Breast epithelium (tissue), 4 donors: ENCODE data around the gene RBM39. TPM values are rescaled to one million over a fixed set of nuclear protein-coding genes. Genes with fewer than 3 reads are reported as not detected.
"Not testable (repeated sequence)": the region's sequence is repeated elsewhere in the genome, so short reads cannot be mapped to it uniquely, and the experiment has no call there.

Experiments used
- DNase-seq, 2 donors: peaks; one replicate each; pipeline ENCODE4 v3.0.0-alpha.2; 2019; ENCODE audit warnings: low spot score in 2 of 2
- H3K27ac ChIP-seq, 2 donors: fragments of 200-600 bp; sonication (generic) in 1 of 2; one replicate each; pipeline ENCODE4 v1.5.1; 2016 to 2019; ENCODE audit warnings: mild to moderate bottlenecking in 1 of 2
- H3K27me3 ChIP-seq, 2 donors: fragments of 200-600 bp; sonication (generic) in 1 of 2; one replicate each; pipeline versions ENCODE4 v1.5.1 to v1.6.0; 2017 to 2019; ENCODE audit warnings: control low read depth in 1 of 2, mild to moderate bottlenecking in 1 of 2
- H3K36me3 ChIP-seq: fragments of 200-600 bp; one replicate; pipeline ENCODE4 v1.5.1; 2019
- H3K4me1 ChIP-seq, 2 donors: fragments of 200-600 bp; sonication (generic); one replicate each; pipeline ENCODE4 v1.5.1; 2016 to 2019; ENCODE audit warnings: control low read depth in 1 of 2
- H3K4me3 ChIP-seq, 3 donors: fragments of 200-600 bp; sonication (generic); 1 replicate in 2 of 3; 2 replicates in 1 of 3; pipeline ENCODE4 v1.5.1; 2016 to 2019; ENCODE audit warnings: mild to moderate bottlenecking in 3 of 3, moderate library complexity in 2 of 3
- H3K9me3 ChIP-seq, 2 donors: fragments of 200-600 bp; sonication (generic) in 1 of 2; one replicate each; pipeline ENCODE4 v1.5.1; 2016 to 2019; ENCODE audit warnings: control low read depth in 1 of 2
- CTCF ChIP-seq, 3 donors: fragments of 450-650 bp; IDR thresholded peaks; one replicate each; pipeline ENCODE4 v1.5.1; 2016 to 2017; ENCODE audit warnings: antibody characterized with exemption in 3 of 3, mild to moderate bottlenecking in 3 of 3, moderate library complexity in 3 of 3
- POLR2A ChIP-seq: fragments of 450-650 bp; IDR thresholded peaks from one replicate; pipeline ENCODE4 v1.6.1; 2016; ENCODE audit warnings: antibody characterized with exemption, mild to moderate bottlenecking, moderate library complexity
- POLR2AphosphoS5 ChIP-seq, 3 donors: sonication (generic); formaldehyde crosslinking; IDR thresholded peaks; one replicate each; pipeline ENCODE4 v1.6.1; 2017; ENCODE audit warnings: antibody characterized with exemption in 3 of 3
- intact Hi-C: fragments of 100-400 bp; cut with DNase I; formaldehyde crosslinking; loops from one replicate; pipeline ENCODE4 v1.15.1; 2023; ENCODE audit warnings: low total_unique reads
- total RNA-seq, 3 donors: library from RNA; depleted of rRNA; stranded (reverse); fragments of >200 nt; gene quantifications; one replicate each; pipeline ENCODE4 v1.1.0, GENCODE V29; 2016

RBM39 gene
- total RNA-seq, 3 donors from 2014 or later = 305 to 660 (median 527) TPM

- Histone ChIP-seq H3K9me3 (no peaks in the 10 kb centered on the region), H3K27me3 (no peaks in the 10 kb centered on the region), H3K36me3 (peaks cover 26% of the 10 kb centered on the region), H3K27ac (no peak overlapping the region), H3K4me1 (no peaks in the 10 kb centered on the region), H3K4me3 (no peak overlapping the region)
- intact Hi-C loops = no loop called here
- DNase-seq = no peak
- TF ChIP-seq POLR2AphosphoS5 (IDR thresholded peaks at IDR 0.05) (no peak), CTCF (IDR thresholded peaks at IDR 0.05) (no peak), POLR2A (no peak)
Observed at GRCh38 chr20:35721621-35722020, 20.4 kb downstream of the RBM39 start.

GRCh38 chr20:35721219-35721618 lies 20.8 kb downstream of the RBM39 start:
- no peaks in the 10 kb centered on the region for H3K27me3 ChIP-seq
- no peak overlapping the region for H3K27ac ChIP-seq
- no peaks in the 10 kb centered on the region for H3K4me1 ChIP-seq
- no peak overlapping the region for H3K4me3 ChIP-seq
- no peak for DNase-seq
- TF ChIP-seq POLR2A = no peak
- TF ChIP-seq CTCF (IDR thresholded peaks at IDR 0.05) = no peak
- no peak for TF ChIP-seq POLR2AphosphoS5 (IDR thresholded peaks at IDR 0.05)
- peaks cover 30% of the 10 kb centered on the region for H3K36me3 ChIP-seq
- H3K9me3 ChIP-seq = no peaks in the 10 kb centered on the region
- intact Hi-C loops = no loop called here

GRCh38 chr20:35720165-35721123 lies 21.6 kb downstream of the RBM39 start:
- H3K4me3 ChIP-seq = no peak overlapping the region
- TF ChIP-seq CTCF (IDR thresholded peaks at IDR 0.05) (no peak), POLR2AphosphoS5 (IDR thresholded peaks at IDR 0.05) (no peak), POLR2A (no peak)
- H3K27ac ChIP-seq = no peak overlapping the region
- H3K9me3 ChIP-seq = no peaks in the 10 kb centered on the region
- intact Hi-C loops = no loop called here
- H3K36me3 ChIP-seq = peaks cover 32% of the 10 kb centered on the region
- DNase-seq = no peak
- no peaks in the 10 kb centered on the region for H3K27me3 ChIP-seq
- H3K4me1 ChIP-seq = no peaks in the 10 kb centered on the region

- intact Hi-C loops = no loop called here
- Histone ChIP-seq H3K9me3 (no peaks in the 10 kb centered on the region), H3K27ac (no peak overlapping the region), H3K27me3 (no peaks in the 10 kb centered on the region), H3K36me3 (peaks cover 32% of the 10 kb centered on the region), H3K4me1 (no peaks in the 10 kb centered on the region), H3K4me3 (no peak overlapping the region)
- TF ChIP-seq POLR2A (no peak), POLR2AphosphoS5 (IDR thresholded peaks at IDR 0.05) (no peak), CTCF (IDR thresholded peaks at IDR 0.05) (no peak)
- no peak for DNase-seq
Observed at GRCh38 chr20:35719717-35720116, 22.3 kb downstream of the RBM39 start.

DNA sequence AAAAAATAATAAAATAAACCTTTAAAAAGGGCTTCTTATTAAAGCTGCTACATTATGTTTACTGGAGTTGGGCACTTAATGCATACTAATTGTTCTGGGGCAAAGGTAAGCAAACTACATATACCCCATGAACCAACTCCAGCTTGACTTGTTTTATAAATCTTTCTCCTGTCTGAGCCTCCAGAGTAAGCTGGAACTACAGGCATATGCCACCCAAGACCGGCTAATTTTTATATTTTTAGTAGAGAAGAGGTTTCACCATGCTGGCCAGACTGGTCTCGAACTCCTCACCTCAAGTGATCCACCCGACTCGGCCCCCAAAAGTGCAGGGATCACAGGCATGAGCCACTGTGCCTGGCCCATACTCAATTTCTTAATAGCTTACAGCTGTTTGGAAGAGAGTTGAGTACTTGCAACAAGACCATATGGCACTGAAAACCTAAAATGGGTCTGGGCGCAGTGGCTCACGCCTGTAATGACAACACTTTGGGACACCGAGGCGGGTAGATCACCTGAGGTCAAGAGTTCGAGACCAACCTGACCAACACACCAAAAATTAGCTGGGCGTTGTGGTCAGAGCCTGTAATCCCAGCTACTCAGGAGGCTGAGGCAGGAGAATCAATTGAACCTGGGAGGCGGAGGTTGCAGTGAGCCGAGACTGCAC lies 23.0 kb downstream of the RBM39 start:
- no peaks in the 10 kb centered on the region for H3K4me1 ChIP-seq
- no peaks in the 10 kb centered on the region for H3K9me3 ChIP-seq
- peaks cover 32% of the 10 kb centered on the region for H3K36me3 ChIP-seq
- H3K27ac ChIP-seq = peak overlapping the region in 1 of 2 donors; percentile 35
- no peak for DNase-seq
- H3K4me3 ChIP-seq = no peak overlapping the region
- TF ChIP-seq POLR2AphosphoS5 (IDR thresholded peaks at IDR 0.05) (peak in 1 of 3 donors; percentile 24), CTCF (IDR thresholded peaks at IDR 0.05) (no peak)
- intact Hi-C loops = no loop called here
- H3K27me3 ChIP-seq = no peaks in the 10 kb centered on the region

- H3K4me3 ChIP-seq, H3K27ac ChIP-seq, H3K9me3 ChIP-seq, intact Hi-C loops, H3K27me3 ChIP-seq, H3K4me1 ChIP-seq, DNase-seq: not testable (repeated sequence)
- H3K36me3 ChIP-seq = peaks cover 37% of the 10 kb centered on the region
Observed at GRCh38 chr20:35718321-35718720, 23.7 kb downstream of the RBM39 start.
